Adipose tissue (tissue), 3 donors: ENCODE measurements around the gene MYO7B. TPM values are rescaled to one million over a fixed set of nuclear protein-coding genes. Genes with fewer than 3 reads are reported as not detected.

ENCODE experiments used
- H3K27ac ChIP-seq: one replicate; pipeline ENCODE4 v1.5.1; 2013; ENCODE audit warnings: low read depth, low read length
- WGBS, 3 donors: extraction: QIAGEN DNeasy Blood & Tissue Kit; methylation state at CpG; one replicate each; pipeline ENCODE4 v1.1.7; 2013; 5-methylcytosine and 5-hydroxymethylcytosine counted together
- polyA plus RNA-seq, 3 donors: library from polyadenylated mRNA; stranded (reverse); fragments of 200-250 nt; gene quantifications; one replicate each; pipeline ENCODE4 v1.2.3, GENCODE V29; 2013
- donor health status: healthy with polysubstance abuse.
- donor health status: Bipolar disorder and iron deficiency.
- donor health status: healthy.

Gene MYO7B
- polyA plus RNA-seq, 3 donors = 0.40 to 2.2 (median 2.1) TPM

DNA sequence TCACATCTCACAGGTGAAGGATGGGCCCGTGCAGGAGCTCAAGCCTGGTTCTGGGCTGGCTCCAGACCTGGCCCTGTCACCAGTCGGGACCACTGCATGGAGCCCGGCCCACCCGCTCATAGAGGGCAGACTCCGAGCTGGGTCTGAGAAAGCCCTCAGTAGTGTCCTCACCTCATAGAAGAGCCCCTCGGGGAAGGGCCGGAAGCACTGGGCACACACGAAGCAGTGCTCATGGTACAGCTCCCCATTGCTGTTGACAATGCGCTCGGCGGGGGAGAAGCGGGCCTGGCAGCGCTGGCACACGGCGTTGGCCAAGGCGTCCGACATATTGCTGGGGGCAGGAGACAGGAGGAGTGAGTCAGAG is 121.7 kb downstream of the MYO7B start:
- 89 to 95% (median 90%) methylated on average over 17 of the region's 17 CpGs for WGBS, 3 donors

DNA sequence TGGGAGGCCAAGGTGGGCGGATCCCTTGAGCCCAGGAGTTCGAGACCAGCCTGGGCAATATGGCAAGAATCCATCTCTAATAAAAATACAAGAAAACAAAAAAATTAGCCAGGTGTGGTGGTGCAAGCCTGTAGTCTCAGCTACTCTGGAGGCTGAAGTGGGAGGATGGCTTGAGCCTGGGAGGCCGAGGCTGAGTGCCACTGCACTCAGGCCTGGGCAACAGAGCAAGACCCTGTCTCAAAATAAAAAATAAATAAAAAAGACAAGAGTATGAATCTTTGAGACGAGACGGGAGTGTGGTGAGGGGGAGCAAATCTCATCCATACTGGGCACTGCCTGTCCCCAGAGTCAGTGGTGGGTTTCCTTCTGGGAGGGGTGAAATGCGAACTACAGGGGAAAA is 122.7 kb downstream of the MYO7B start:
- H3K27ac ChIP-seq = peak overlapping the region; percentile 28
- 88 to 91% (median 90%) methylated on average over 6 of the region's 6 CpGs for WGBS, 3 donors

More for the DNA sequence above, 121.7 kb downstream of the MYO7B start:
- no peak overlapping the region for H3K27ac ChIP-seq

DNA sequence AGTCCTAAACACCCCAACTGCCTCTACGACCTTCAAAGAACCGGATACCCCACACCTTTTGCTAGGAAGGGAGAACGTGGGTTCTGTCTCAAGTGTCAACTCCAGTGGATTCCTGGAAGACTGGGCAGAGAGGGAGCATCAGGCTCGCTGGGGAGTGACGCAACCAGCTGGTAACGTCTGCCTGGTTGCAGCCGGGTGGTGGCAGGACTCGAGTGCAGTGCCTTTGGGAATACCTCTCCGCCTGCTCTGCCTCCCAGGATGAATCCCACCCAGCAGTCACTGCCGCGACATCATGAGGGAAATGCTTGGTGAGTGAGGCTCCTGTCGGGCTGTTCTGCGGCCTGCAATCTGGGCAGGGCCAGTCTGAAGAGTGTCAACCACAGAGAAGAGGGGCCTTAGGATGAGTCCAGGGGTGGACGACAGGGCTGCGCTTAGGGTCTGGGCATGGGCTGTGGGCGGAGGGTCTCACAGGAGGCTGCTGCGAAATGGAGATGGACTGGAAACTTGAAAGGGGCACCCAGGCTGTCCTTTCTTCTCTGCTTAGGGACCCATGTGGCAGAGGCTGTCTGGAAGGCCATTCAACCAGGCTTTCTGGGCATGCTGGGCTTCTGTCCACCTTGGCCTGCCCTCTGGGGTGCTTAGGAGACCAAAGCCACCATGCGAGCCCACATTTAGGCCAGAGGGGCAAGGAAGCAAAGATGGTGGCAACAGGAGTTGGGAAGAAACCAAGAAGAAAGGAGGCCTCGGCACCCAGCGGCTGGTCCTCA is 123.3 kb downstream of the MYO7B start:
- WGBS, 3 donors = 75 to 86% (median 79%) methylated on average over 20 of the region's 20 CpGs
- H3K27ac ChIP-seq = peak overlapping the region; percentile 28

DNA sequence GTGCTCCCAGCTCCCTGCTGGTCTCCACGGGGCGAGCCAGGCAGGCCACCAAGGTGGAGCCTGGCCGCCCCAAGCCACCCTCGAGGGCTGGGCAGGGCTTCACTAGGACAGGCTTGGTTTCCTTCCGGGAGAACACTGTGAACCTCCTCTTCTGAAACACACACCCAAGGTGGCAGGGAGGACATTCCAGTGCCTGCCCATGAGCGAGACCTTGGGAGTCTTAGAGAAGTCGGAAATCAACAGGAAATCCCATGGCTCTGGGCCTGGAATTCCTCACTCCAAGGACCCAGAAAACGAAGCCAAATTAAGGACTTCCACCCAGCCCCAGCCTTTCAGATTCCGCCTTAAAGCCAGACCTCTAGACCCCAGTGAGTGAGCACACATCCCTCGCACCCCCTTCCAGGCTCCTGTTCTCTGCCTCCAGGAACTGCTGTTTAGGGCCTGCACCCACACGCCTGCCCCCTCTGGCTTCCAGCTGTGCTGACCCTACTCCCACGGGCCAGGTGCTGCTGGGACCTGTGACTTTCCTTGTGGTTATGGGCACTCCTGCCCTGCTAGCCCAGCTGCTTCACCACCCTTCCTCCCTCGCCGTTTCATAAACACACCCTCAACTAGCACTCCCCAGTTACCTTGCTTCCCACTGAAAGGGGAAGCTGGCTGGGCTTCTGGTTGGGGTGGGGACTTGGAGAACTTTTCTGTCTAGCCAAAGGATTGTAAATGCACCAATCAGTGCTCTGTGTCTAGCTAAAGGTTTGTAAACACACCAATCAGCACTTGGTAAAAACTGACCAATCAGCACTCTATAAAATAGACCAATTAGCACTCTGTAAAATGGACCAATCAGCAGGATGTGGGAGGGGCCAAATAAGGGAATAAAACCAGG is 124.2 kb downstream of the MYO7B start:
- 59 to 73% (median 62%) methylated on average over 14 of the region's 14 CpGs for WGBS, 3 donors
- H3K27ac ChIP-seq = no peak overlapping the region

DNA sequence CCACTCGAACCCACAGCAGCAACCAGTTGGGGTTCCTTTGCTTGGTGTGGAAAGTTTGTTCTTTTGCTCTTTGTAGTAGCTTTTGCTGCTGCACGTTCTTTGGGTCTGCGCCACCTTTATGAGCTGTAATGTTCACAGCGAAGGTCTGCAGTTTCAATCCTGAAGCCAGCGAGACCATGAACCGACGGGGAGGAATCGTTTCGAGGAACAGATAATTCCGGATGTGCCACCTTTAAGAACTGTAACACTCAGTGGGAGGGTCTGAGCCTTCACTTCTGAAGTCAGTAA is 124.8 kb downstream of the MYO7B start:
- 91 to 93% (median 92%) methylated on average over 10 of the region's 10 CpGs for WGBS, 3 donors

DNA sequence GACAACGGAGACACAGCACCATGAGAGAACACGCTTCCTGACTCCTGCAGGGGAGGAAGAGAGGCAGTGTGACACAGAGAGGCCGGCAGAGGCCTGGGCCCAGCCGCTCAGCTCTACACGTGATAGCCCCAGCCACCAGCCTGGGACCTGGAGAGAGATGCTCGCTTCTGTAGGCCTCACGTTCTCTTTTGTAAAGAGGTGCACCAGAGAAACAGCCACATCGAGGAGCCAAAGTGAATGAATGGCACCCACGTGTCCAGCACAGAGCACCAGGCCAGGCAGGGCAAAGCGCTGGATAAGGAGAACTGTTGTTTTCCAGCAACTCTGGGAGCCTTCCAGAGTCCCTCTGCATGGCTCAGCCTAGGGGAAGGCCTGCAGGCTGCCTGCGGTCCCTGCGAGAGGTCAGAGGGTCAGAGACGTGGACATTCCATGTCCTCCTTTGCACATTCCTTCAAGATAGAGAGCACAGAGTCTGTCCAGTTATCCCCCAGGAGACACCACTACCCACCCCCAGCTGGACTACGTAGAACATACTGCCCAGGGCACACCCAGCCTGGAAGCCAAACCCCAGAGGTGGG is 125.7 kb downstream of the MYO7B start:
- WGBS, 3 donors = 79 to 84% (median 83%) methylated on average over 14 of the region's 14 CpGs
- no peak overlapping the region for H3K27ac ChIP-seq

More for the DNA sequence above, 124.8 kb downstream of the MYO7B start:
- H3K27ac ChIP-seq = peak overlapping the region; percentile 22

DNA sequence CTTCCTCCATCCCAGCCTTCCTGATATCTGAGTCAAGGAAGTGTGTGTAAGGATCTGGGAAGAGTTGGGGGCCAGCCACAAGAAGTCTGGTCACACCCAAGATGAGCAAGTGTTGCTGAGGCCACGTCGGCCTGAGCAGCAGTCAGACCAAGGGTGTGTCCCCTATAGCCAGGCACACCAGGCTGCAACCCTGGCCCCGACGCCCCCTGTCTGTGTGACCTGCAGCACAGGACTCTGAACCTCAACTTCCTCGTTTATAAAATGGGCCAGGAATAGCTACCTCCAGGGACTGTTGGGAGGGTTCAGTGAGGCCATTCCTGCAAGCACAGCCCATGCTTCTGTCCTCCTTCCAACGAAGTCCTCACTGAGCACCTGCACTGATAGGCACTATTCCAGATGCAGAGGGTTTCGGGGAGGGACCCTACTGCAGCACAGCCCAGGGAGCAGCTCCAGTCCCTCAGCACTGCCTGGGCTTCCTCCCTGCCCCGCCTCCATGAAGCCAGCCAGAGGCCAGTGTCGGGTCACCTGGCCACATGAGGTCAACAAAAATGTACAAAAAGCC is 126.5 kb downstream of the MYO7B start:
- 40 to 58% (median 52%) methylated on average over 9 of the region's 9 CpGs for WGBS, 3 donors
- no peak overlapping the region for H3K27ac ChIP-seq

DNA sequence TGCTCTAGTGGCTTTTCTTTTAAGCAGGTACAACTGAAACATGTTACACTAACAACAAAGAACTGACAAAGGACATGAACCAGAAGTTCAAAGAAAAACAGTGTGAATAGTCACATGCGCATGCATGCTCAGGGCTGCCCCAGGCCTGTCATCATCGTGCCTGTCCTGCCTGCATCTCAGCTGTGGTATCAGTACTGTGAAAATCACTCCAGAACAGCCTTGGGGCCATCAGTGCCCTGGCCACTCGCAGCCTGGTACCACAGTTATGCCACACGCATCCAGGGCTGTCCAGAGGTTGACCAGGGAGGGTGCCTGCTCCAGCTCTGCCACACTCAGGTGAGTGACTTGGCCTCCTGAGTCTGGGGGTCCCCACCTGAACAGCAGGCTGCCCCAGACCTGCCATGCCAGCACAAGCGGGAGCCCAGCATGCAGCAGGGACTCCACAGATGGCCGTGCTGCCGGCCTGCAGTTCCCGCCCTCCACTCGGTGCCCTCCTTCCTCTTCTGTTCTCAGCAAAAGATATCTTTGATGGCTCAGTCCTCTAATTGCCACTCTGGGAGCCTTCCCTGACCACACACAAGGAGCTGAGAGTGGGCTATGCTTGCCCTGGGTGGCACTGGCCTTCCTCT is 127.6 kb downstream of the MYO7B start:
- H3K27ac ChIP-seq = no peak overlapping the region
- 76 to 80% (median 79%) methylated on average over 9 of the region's 9 CpGs for WGBS, 3 donors

DNA sequence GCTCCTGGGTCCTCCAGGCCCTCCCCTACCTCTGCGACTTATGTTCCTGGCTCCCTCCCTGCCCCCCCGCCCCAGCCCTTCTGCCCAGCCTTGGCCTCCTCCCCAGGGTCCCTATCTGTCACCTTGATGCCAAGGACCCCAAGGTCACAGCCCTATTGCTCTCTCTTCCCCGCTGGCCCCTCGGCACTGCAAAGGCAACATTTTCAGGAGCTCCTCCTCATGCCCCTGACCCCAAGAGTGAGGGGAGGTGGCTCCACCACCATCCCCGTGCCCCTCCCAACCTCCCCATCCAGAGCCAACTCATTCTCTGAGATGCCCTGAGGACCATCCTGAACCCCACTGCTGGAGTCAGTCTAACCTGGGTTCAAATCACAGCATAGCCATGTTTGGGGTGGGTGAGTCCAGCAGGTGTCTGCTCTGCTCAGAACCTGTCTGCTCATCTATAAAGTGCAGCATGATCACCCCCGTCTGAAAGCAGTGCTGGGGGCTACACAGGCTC is 128.1 kb downstream of the MYO7B start:
- WGBS, 3 donors = 69 to 71% (median 69%) methylated on average over 6 of the region's 6 CpGs
- no peak overlapping the region for H3K27ac ChIP-seq

DNA sequence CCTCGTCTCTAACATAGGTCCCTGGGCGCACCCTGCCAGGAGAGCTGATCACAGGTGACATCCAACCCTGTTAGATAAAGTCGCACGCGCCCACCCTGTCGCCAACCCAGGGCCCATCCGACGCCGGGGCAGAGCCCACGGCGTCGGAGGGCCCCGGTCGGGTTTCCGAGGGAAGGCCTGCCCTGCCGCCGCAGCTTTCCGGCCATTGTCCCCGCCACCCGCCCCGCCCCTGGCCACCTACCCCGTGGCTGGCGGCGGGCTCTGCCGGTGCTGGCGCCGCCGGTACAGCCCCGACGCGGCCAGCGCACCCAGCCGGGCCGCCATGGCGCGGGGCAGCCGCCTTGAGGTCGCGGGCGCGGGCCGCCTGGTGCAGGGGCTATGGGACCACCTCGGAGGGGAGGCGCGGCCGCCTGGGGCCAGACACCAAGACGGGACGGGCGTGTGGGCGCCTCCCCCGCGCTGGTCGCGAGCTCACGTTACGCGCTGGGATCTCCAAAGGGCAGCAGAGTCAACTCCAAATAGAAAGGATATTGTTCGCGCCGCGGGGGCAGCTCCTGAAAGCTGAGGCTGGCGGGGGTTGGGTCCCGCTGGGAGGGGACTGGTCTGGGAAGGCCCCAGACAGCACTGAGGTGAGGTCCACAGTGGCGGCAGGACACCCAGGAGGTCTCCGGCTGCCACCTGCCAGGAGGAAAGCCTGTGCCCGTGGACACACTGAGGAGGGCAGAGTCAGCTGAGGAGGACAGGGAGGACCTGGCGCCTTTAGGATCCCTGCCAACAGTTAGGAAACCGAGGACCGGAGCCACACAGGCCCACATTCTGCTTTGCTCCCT is 128.8 kb downstream of the MYO7B start:
- WGBS, 3 donors = 16 to 27% (median 22%) methylated on average over 65 to 69 of the region's 69 CpGs
- H3K27ac ChIP-seq = no peak overlapping the region

DNA sequence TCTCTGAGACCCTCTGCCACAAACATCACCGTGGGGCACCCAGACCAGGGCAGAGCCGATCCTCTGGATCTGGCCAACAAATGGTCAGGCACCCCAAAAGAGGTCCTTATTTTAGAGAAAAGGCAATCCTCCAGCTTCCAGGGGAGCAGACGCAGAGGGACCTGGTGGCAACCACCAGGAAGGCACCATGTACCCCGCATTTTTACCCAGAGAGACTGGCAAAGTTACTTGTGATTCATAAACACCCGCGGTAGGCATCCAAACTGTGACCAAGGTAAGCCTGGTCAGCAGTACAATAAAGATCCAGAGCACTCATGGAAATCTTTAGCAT is 129.4 kb downstream of the MYO7B start:
- no peak overlapping the region for H3K27ac ChIP-seq
- WGBS, 3 donors = 90 to 96% (median 90%) methylated on average over 6 of the region's 6 CpGs

DNA sequence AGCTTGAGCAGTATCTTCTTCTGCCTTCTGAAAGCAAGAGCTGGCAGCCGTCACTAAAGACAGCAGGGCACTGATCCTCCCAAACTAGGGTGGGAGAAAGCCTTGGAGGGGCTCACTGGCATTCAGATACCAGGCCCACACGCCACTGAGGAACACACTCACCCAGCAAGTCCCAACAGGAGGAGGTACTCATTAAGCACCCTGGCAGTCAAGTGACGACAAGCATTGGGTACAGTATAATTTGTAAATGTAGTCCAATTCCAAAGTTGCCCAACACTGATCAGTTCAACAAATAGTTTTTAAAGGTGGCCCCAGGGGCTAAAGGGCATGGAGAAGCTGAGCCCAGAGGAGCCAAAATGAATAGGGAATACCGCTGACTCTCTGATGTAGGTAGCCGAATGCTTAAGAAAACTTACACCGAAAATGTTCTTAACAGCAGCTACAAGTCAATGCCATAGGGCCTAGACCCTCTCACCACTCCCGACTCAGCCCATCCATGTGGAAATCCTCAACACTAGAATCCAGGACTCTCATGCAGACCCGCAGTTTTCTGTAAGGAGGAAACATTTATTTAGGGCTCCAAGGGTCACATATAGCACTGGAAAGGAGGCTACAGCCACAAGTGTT is 129.9 kb downstream of the MYO7B start:
- H3K27ac ChIP-seq = no peak overlapping the region
- WGBS, 3 donors = 89 to 94% (median 91%) methylated on average over 8 of the region's 8 CpGs

DNA sequence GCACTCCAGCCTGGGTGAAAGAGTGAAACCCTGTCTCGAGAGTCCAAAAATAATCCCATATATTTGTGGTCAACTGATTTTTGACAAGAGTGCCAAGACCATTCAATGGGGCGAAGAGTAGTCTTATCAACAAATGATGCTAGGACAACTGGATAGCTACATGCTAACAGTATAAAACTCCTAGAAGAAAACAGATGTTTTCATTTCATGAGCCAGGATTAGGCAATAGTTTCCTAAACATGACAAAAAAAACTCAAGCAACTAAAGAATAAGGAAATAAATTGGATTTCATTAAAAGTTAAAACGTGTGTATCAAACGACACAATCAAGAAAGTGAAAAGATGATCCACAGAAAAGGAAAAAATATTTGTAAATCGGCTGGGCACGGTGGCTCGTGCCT is 133.6 kb downstream of the MYO7B start:
- 73 to 77% (median 77%) methylated on average over 7 of the region's 7 CpGs for WGBS, 3 donors
- no peak overlapping the region for H3K27ac ChIP-seq

DNA sequence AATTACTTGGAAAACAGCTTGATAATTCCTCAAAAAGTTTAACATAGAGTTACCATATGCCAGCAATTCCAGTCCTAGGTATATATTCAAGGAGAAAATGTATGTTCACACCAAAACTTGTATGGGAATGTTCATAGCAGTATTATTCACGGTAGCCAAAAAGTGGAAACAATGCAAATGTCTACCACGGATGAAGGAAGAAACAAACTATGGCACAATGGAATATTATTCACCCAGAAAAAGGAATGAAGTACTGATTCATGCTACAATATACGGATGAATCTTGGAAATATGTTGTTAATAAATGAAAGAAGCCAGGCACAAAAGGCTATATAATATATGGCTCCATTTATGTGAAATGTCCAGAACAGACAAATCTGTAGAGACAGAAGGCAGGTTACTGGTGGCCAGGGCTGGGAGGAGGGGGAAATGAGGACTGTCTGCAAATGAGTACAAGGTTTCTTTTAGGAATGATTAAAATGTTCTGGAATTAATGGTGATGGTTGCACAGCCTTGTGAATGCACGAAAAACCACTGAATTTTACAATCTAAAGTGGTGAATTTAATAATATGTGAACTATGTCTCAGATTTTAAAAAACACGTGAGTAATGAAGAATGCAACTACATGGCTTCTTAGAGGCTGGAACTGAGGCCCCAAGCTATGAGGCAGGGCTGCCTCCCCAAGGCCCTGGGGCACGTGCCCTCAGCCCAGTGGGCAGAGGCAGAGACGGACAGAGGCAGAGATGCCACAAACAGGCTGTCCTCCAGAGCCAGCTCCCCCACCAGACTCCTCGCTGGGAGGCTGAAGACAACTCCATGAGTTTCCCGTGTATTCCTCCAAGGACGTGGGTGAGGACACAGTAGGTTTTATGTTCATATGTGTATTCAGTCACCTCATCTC is 134.8 kb downstream of the MYO7B start:
- H3K27ac ChIP-seq = no peak overlapping the region

DNA sequence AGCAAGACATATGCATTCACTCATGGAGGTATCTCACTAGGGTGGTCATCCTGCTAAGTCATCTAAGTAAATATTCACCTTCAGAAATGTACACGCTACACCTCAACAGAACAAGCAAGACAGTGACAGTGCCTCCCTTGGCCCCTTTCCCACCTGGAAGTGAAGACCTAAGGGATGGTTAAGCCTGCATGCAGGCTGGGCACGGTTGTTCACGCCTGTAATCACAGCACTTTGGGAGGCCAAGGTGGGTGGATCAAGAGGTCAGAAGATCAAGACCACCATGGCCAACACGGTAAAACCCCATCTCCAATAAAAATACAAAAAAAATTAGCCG is 135.4 kb downstream of the MYO7B start:
- H3K27ac ChIP-seq = no peak overlapping the region
- 71 to 91% (median 88%) methylated on average over 5 of the region's 5 CpGs for WGBS, 3 donors

More for the DNA sequence above, 134.8 kb downstream of the MYO7B start:
- 74 to 85% (median 80%) methylated on average over 10 of the region's 10 CpGs for WGBS, 3 donors

DNA sequence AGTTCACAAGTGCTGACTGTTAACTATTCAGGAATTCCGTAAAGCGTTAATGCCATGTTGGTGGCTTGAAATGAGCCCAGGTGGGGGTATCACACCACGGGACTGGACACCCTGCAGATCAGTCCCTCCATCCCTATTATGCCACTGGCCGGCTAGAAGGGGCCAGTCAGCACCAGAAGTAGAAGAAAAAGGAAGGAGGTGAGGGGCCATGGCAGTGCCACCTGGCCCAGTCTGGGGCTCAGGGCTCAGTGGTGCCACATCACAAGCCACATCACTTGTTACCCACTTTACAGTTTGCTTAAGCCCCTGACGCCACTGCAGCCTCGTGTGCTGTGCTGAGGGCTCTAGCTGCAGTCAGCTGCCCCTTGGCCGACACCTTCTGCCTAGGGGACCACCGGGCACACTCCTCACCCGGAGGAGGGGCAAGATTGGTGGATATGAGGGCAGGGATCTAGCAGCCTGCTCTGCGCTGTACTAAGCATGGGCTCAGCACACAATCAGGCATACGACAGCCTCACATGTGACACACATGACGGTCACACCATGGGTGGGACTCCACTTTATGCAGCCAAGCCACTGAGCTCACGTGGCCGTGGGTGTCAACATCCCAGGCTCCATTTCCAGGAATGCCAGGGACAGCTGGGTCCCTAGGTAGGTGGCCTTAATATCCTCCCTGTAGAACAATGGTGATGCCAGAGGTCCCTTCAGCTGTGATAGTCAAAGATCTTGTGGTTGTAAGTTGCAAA is 136.2 kb downstream of the MYO7B start:
- WGBS, 3 donors = 74 to 81% (median 80%) methylated on average over 14 of the region's 14 CpGs

More for the DNA sequence above, 136.2 kb downstream of the MYO7B start:
- no peak overlapping the region for H3K27ac ChIP-seq
